NCI-H748 treated with DMSO at 0.1 percent for 48 hours (cell line): ENCODE data around the gene EPB41L5.
"Not testable (repeated sequence)": the region's sequence is repeated elsewhere in the genome, so short reads cannot be mapped to it uniquely, and the experiment has no call there.

Experiments used
- DNase-seq: peaks from one replicate; lab custom pipeline; 2025; lab: John Stamatoyannopoulos, UW

The EPB41L5 gene

GRCh38 chr2:120141300-120142069 lies 128.6 kb downstream of the EPB41L5 start:
- DNase-seq: no peak

DNA sequence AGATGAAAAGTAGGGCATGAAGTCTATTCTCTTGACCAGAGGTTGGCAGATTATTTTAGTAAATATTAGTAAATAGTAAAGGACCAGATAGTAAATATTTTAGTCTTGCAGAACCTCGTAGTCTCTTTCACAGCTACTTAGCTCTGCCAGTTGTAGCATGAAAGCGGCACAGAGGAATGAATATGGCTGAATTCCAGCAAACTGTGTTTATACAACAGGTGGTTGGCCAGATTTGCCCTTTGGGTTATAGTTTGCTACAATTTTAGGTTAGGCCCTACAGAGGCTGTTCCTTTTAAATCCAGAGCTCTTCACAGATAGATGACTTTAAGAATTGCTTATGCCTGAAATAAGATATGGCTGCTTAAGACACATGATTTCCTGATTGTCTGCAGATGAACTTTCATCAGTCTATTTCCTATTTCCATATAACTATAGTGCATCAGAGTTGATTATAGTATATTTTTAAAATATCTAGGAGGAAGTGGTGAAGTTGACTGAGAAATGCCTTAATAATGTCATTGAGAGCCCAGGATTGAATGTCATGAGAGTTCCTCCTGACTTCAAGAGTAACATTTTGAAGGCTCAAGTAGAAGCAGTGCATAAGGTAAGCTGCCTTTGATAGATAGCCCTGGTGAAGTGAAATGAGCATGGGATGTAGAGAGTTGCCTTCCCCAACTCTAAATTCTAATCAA lies 129.8 kb downstream of the EPB41L5 start:
- no peak for DNase-seq

DNA sequence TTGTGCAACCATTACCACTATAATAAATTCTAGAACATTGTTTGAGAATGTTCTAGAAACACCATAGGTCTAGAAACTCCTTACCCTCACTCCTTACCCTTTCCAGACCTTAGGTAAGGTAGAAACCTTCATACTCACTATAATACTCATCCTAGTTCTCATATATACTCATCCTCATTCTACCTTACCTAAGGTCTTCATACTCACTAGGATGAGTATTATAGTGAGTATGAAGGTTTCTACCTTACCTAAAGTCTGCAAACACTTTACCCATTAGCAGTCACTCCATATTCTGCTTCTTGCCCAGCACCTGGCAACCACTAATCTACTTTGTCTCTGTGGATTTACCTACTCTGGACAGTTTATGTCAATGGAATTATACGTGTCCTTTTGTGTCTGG lies 135.4 kb downstream of the EPB41L5 start:
- no peak for DNase-seq

- DNase-seq: no peak
These were observed 135.8 kb downstream of the EPB41L5 start for GRCh38 chr2:120148669-120149068.

- DNase-seq: no peak
These were observed 136.5 kb downstream of the EPB41L5 start for GRCh38 chr2:120149406-120149805.

DNA sequence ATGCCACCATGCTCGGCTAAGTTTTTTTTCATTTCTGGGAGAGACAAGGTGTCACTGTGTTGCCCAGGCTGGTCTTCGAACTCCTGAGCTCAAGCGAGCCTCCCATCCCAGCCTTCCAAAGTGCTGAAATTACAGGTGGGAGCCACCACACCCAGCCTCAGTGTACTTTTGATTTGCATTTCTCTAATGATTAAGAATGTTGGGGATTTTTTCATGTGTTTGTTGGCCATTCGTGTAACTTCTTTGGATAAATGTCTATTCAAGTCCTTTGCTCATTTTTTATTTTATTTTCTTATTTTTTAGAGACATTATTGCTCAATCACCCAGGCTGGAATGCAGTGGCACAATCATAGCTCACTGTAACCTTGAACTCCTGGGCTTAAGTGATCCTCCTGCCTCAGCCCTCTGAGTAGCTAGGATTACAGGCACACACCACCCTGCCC lies 137.2 kb downstream of the EPB41L5 start:
- no peak for DNase-seq

GRCh38 chr2:120155308-120155707 lies 142.4 kb downstream of the EPB41L5 start:
- DNase-seq: no peak

DNA sequence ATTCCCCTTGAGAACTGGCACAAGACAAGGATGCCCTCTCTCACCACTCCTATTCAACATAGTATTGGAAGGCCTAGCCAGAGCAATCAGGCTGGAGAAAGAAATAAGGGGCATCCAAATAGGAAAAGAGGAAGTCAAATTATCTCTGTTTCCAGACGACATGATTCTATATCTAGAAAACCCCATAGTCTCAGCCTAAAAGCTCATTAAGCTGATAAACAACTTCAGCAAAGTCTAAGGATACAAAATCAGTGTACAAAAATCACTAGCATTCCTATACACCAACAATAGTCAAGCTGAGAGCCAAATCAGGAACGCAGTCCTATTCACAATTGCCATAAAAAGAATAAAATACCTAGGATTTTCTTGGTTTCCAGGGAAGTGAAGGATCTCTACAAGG lies 145.8 kb downstream of the EPB41L5 start:
- not testable (repeated sequence) for DNase-seq

GRCh38 chr2:120161190-120161589 lies 148.3 kb downstream of the EPB41L5 start:
- no peak for DNase-seq

DNA sequence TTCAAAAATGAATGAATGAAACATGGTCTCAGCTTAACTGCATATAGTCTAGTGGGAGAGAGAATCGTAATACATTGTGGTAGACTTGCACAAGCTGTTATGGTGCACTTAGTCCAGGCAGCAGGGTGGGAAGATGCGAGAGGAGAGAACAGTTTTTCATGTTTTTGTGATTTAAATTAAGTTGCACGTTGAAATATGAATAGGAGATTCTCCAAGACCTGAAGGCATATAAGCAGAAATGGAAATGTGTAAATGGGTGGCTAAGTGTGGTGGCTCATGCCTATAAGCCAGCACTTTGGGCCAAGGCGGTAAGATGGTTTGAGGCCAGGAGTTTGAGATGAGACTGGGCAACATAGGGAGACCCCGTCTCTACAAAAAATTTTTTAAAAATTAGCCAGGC lies 149.8 kb downstream of the EPB41L5 start:
- DNase-seq: no peak

DNA sequence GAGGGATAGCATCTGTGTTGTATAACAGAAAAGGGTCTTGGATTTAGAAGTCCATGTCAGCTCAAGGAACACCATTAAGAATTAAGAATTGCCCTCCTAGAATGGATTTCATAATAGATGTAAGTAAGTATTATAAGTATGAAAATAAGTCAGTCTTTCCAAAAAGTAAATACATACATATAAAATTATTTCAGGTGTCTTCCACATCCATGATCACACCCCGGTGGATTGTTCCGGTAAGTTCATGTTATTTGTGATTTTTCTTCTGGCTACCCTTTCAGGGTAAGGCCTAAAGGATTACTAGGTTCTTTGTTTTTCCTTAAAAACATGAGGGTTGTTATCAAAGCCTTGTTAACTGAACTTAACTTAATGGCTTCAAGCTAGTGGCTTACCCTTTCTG lies 154.4 kb downstream of the EPB41L5 start:
- DNase-seq: no peak

GRCh38 chr2:120169020-120169419 lies 156.1 kb downstream of the EPB41L5 start:
- no peak for DNase-seq

DNA sequence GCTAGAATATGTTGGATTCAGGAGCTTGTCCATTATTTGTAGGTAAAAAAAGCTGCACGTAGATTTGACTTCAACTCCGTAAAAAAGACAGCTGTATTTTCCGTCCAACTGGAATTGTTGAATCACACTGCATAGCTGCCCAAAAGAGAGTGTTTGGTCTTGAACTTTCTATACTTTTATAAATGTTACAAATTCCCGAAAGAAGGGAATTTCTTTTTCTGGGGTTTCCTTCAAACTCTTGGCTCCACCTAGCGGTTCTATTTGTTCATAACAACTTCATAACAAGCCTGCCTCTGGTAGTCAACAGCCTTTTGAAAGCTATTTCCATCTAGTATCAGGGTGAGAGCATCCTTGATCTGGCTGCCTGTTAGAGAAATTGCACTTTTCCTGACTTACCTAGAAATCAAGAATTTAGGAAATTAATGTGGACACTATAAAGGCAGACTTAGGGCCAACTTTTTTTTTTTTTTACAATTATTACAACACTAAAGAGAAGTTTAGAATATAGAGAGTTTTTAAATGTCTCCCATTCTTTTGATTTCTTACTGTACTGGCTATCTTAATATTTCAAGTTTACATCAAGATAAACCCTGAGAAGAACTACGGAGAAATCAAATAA lies 162.2 kb downstream of the EPB41L5 start:
- DNase-seq: peak; percentile 28

- no peak for DNase-seq
These were observed 163.6 kb downstream of the EPB41L5 start for GRCh38 chr2:120176526-120176925.

- DNase-seq: no peak
These were observed 164.2 kb downstream of the EPB41L5 start for GRCh38 chr2:120177001-120177621.

DNA sequence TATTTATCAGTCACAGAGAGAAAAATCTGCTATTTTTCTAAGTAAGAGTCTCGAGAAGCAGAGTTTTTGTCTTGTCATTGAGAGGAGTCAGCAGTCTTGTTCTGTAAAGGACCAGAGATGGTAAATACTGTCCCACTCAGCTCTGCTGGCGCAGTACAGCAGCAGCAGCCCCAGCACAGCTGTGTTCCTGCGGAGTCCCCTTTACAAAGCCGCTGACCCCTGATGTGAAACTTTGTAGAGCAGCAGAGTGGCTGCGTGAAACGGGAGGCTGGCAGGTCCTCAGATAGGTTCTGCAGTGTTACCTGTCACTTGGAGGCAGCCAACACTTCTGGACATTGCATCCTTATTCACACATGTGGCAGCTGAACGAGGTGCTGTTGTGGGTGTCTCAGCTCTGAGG lies 165.1 kb downstream of the EPB41L5 start:
- no peak for DNase-seq

DNA sequence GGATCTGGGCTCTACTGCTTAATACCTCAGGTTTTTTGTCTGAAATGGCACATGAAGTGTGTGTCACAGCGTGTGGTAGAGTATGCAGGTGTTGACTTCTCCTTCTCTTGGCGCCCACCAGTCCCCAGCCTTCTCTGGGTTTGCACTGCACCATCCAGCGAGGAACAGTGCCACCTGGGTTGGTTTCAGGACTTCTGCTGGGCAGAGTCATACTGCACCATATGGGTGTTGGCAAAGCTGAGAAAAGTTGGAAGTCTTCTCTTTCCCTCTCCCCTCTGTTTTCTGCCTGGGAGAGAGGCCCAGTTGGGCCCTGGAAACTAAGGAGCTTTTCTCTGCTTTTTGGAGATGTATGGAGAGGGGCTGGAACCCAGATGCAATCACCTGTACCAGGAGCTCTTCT lies 166.5 kb downstream of the EPB41L5 start:
- DNase-seq: no peak

DNA sequence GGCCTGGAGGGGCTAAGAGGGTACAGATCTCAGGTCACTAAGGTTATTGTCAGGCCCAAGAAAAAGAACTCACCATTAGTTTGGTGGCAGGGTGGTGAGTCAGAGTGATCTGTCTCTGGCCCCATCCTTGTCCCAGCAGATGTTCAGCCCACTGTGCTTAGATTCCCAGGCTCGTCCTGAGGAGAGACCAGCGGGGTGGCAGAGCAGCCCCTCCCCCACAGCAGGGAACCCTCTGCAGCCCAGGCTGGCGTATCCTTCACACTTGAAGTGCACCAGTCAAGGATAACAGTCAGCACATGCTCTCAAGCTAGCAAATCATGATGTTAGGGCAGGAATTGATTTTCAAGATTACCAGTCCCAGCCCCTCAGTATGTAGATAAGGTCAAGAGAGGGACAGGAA lies 167.2 kb downstream of the EPB41L5 start:
- DNase-seq: no peak

- no peak for DNase-seq
These were observed 169.2 kb downstream of the EPB41L5 start for GRCh38 chr2:120182019-120182560.

- no peak for DNase-seq
These were observed 176.3 kb downstream of the EPB41L5 start for GRCh38 chr2:120189189-120189588.

DNA sequence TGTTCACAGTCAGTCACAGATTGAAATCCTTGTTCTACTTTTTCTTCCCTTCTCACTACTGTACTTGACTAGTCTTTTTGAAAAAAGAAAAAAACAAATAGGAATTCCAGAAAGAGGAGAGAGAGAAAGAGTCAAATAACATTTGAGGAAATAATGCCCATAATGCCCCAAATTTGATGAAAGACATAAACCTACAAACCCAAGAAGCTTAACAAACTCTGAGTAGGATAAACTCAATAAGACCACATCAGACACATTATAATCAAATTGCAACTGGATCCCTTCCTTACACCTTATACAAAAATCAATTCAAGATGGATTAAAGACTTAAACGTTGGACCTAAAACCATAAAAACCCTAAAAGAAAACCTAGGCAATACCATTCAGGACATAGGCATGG lies 179.4 kb downstream of the EPB41L5 start:
- no peak for DNase-seq

- no peak for DNase-seq
These were observed 182.7 kb downstream of the EPB41L5 start for GRCh38 chr2:120195553-120195952.
